HG03342 (cell line): ENCODE measurements around the gene PLEKHM3.

Experiments used
- ATAC-seq: cut with Tn5 transposase; IDR thresholded peaks from one replicate; pipeline ENCODE4 v1.9.1; 2021; ENCODE audit warnings: mild to moderate bottlenecking, moderate library complexity; ENCODE audit not compliant: unreplicated experiment

The PLEKHM3 gene

DNA sequence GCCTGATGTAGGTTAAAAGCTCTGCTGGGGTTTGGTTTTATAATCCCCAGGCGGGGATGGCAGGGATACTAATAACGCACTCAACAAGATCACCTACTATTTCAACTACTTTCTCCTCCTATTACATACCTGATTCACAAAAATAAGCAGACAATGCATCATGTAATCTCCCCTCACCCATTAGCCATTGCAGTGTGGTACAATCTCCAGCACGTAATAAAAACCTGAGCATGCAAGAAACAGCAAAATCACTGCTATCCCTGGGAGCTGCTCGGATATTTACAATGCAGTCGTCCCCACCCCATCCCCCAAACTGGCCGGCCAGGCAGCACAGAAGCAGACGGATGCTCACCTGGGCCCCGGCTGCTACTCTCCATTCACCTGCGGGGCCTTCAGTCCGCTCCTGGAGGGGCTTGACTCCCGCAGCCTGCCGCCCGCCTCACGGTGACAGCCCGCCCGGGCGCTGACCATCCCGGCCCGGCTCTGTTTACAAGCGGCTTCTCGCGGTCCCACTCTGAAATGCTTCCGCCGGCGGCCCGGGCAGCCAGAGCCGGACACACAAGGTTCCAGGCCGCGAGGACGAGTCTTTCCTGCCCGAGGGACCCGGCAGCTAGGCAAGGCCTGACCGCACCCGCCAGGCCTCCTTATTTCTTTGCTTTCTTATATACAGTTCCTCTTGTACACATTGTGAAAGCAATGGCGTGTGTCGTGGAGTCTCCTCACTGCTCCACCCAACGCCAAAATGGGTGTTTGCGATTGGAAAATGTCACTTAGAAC lies at the start of gene PLEKHM3:
TSS of gene PLEKHM3 (minus strand) at position 491 of the 777 bp plus-strand sequence. CDS start 23,888 bp downstream, outside the sequence.
- peak; percentile 89 for ATAC-seq

GRCh38 chr2:208074610-208075356 lies 49.5 kb upstream of the PLEKHM3 start:
- ATAC-seq = no peak

GRCh38 chr2:208072250-208072892 lies 47.0 kb upstream of the PLEKHM3 start:
- peak; percentile 91 for ATAC-seq

DNA sequence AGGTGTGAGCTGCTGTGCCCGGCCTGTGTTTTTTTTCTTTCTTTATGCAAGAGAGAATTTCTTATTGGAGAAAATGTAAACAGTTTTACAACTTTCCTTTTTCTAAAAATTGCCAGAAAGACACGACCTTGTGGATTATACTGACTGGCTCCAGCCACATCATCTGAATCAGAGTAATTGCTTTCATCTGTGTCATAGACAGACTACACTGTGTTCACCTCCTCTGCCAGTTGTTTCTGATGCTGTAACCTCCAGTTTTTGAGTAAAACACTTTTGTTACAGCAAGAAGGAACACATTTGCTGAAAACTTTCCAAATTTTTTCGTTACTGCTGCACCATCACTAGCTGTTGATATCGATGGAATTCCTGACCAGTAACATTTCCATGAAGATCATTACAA lies 43.9 kb upstream of the PLEKHM3 start:
- no peak for ATAC-seq

GRCh38 chr2:208066016-208066415 lies 40.7 kb upstream of the PLEKHM3 start:
- no peak for ATAC-seq

GRCh38 chr2:208065476-208065875 lies 40.1 kb upstream of the PLEKHM3 start:
- ATAC-seq = no peak

- ATAC-seq = peak; percentile 96
Observed at GRCh38 chr2:208064220-208064961, 39.1 kb upstream of the PLEKHM3 start.

DNA sequence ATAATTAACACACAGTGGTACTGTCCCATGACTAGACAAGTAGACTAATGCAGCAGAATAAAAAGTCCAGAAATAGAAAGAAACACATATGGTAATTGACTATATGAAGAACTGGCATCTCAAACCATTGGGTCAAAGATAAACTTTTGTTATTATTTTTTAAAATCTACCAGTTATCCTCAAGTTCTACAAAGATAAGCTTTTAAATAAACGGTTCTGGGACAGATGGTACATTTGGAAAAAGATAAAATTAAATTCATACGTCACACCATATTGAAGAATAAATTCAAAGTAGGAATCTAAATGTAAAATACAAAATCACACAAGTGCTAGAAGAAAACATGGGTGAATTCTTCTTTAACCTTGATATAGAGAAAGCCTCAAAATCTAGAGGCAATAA lies 37.6 kb upstream of the PLEKHM3 start:
- ATAC-seq = no peak

- no peak for ATAC-seq
Observed at GRCh38 chr2:208062113-208062512, 36.8 kb upstream of the PLEKHM3 start.

GRCh38 chr2:208057108-208057507 lies 31.8 kb upstream of the PLEKHM3 start:
- ATAC-seq = no peak

DNA sequence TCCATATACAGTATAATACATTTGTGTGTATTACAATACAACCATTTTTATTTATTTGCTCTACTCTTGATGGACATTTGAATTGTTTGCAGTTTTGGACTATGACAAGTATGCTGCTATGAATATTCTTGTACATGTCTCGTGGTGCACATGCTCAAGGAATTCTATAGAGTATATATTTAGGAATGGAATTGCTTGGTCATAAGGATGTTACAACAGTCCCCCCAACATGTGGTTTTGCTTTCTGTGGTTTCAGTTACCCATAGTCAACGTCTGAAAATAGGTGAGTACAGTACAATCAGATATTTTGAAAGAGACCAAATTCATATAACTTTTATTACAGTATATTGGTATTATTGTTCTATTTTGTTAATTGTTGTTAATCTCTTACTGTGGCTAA lies 24.1 kb upstream of the PLEKHM3 start:
- ATAC-seq = no peak

- ATAC-seq = no peak
Observed at GRCh38 chr2:208049006-208049405, 23.7 kb upstream of the PLEKHM3 start.

- ATAC-seq = no peak
Observed at GRCh38 chr2:208047840-208048239, 22.5 kb upstream of the PLEKHM3 start.

DNA sequence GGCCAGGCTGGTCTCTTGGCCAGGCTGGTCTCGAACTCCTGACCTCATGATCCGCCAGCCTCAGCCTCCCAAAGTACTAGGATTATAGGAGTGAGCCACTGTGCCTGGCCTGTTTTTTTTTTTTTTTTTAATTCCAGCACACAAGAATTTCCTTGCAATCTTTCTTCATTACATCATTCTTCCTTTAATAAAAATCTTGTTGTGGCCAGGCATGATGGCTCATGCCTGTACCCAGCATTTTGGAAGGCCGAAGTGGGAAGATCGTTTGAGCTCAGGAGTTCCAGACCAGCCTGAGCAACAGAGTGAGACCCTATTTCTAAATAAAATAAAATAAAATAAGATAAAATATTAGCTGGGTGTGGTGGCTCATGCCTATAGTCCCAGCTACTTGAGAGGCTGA lies 21.4 kb upstream of the PLEKHM3 start:
- no peak for ATAC-seq

GRCh38 chr2:208042450-208042849 lies 17.1 kb upstream of the PLEKHM3 start:
- no peak for ATAC-seq

DNA sequence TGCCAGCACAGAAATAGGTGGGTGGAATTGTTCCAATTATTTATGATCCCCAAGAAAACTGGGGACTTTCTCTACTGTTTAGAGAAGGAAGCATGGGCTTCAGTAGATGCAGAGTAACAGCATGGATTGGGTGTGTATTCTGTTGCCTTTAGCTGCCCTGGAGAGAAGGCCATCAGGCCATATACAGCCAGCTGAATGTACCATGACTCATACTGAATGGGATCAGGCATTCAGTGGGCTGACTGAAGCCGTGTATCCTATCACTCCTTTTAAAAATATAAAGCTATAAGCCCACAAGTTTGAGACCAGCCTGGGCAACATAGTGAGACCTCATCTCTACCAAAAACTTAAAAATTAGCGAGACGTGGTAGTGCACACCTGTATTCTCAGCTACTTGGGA lies 16.7 kb upstream of the PLEKHM3 start:
- ATAC-seq = no peak

DNA sequence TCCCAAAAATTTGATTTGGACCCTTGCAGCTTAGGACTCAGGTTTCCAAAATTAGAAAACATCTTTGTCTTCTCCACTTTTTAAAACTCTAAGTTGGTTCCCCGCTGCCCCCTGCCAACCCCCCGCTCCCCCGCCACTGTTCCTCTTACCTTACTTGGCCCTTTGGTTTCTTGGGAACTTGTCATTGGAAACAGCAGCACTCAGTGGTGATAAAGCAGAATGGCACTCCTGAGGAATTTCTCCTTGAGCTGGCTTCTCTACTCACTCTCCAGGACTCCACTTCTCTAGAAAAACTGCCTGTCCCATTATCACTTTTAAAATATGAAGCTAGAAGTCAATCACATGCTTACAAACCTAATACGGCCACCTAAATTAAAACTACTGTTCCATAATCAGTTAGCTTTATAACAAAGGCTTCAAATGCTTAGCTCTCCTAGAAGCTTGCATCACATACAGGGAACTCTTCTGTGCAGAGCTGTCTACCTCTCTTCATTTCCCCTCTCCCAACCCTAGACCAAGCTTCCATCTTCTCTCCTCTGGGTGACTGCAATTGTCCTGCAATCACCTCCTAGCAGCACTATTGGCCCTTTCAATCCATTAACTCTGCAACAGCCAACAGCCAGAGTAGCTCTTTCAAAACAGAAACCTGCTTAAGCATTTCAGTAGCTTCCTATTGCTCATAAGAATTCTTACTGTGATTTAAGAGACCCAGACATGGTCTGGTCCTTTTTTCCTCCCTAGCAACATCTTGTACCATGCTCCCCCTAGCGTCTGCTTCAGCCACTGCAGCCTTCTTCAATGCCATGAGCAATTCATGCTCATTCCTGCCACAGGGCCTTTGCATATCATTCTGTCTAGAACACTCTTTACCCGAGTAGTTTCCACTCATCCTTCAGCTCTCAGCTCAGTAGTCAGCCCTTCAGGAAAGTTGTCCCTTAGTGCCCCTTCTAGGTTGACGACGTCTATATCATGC lies 15.2 kb upstream of the PLEKHM3 start:
- ATAC-seq = peak; percentile 68

DNA sequence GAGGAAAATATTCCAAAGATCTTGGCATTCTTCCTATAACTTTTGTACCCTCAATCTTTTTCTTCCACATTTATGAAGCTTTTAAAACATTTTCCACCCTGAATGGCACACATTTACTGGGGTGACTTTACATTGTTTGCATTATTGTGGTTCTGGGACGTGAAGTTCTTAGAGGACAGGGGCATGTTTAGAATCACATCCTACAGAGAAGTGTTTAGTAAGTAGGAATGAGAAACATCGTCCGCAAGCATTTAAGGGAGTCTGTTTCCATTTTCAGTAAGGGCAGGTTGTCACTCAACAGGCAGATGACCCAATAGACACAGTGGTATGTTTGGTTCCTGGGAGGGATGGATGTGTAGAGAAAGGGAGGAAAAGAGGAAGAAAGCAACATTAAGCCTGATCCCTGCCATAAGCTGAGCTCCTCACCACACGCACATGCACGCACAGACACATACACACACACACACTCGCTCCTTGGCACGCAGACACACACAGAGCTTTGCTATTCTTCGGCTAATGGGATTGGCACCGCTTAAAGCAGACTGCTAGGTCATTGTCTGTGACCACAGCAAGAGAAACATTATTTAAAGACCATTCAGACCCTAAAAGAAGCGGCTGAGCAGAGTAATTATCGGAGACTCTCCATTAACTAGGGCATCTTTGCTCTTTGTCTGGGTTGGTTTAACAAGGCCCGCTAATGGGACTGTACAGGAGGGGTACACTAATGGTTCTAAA lies 14.2 kb upstream of the PLEKHM3 start:
- no peak for ATAC-seq
